Measurements from ENCODE around the gene CD300C. TPM values are rescaled to one million over a fixed set of nuclear protein-coding genes. Genes with fewer than 3 reads are reported as not detected.
"Not testable (repeated sequence)": the region's sequence is repeated elsewhere in the genome, so short reads cannot be mapped to it uniquely, and the experiment has no call there.

The CD300C gene
- total RNA-seq, 1 donor: 0.54 TPM

- no peak for DNase-seq (ENCODE audit: low read depth in 2 of 3, low spot score in 2 of 3)
These were observed 29.2 kb downstream of the CD300C start for GRCh38 chr17:74516561-74517328.

- DNase-seq (ENCODE audit: low read depth in 2 of 3, low spot score in 2 of 3): no peak
These were observed 30.0 kb downstream of the CD300C start for GRCh38 chr17:74515941-74516340.

GRCh38 chr17:74514632-74515334 is 31.1 kb downstream of the CD300C start:
- DNase-seq (ENCODE audit: low read depth in 2 of 3, low spot score in 2 of 3): no peak

GRCh38 chr17:74513987-74514631 is 31.8 kb downstream of the CD300C start:
- DNase-seq (ENCODE audit: low read depth in 2 of 3, low spot score in 2 of 3): peak; percentile 32 to 97 (median 88)

GRCh38 chr17:74512624-74513091 is 33.3 kb downstream of the CD300C start:
- peak in 2 of 3 donors; percentile 78 to 86 for DNase-seq (ENCODE audit: low read depth in 2 of 3, low spot score in 2 of 3)

- no peak for DNase-seq (ENCODE audit: low read depth in 2 of 3, low spot score in 2 of 3)
These were observed 33.9 kb downstream of the CD300C start for GRCh38 chr17:74512036-74512435.

GRCh38 chr17:74508156-74508555 is 37.8 kb downstream of the CD300C start:
- no peak for DNase-seq (ENCODE audit: low read depth in 2 of 3, low spot score in 2 of 3)

- DNase-seq (ENCODE audit: low read depth in 2 of 3, low spot score in 2 of 3): not testable (repeated sequence)
These were observed 42.0 kb downstream of the CD300C start for GRCh38 chr17:74503949-74504348.

- no peak for DNase-seq (ENCODE audit: low read depth in 2 of 3, low spot score in 2 of 3)
These were observed 43.1 kb downstream of the CD300C start for GRCh38 chr17:74502861-74503260.

GRCh38 chr17:74499992-74500391 is 45.9 kb downstream of the CD300C start:
- DNase-seq (ENCODE audit: low read depth in 2 of 3, low spot score in 2 of 3): no peak

- no peak for DNase-seq (ENCODE audit: low read depth in 2 of 3, low spot score in 2 of 3)
These were observed 48.4 kb downstream of the CD300C start for GRCh38 chr17:74497471-74497870.

GRCh38 chr17:74493331-74493833 is 52.5 kb downstream of the CD300C start:
- peak; percentile 47 to 77 (median 65) for DNase-seq (ENCODE audit: low read depth in 2 of 3, low spot score in 2 of 3)

- no peak for DNase-seq (ENCODE audit: low read depth in 2 of 3, low spot score in 2 of 3)
These were observed 54.3 kb downstream of the CD300C start for GRCh38 chr17:74491626-74492025.

Other genes with a start within 250 kb of the CD300C start
- under 0.01 TPM for gene KIF19, start 219.9 kb downstream of the CD300C start, total RNA-seq
- under 0.01 TPM for gene BTBD17, start 184.2 kb downstream of the CD300C start, total RNA-seq
- gene GPR142, start 178.6 kb downstream of the CD300C start, total RNA-seq: 1.3 TPM
- 3.8 TPM for gene GPRC5C, start 114.0 kb downstream of the CD300C start, total RNA-seq
- 52.0 TPM for gene CD300A, start 79.5 kb downstream of the CD300C start, total RNA-seq
- 0.81 TPM for gene CD300LB, start 14.6 kb downstream of the CD300C start, total RNA-seq
- 0.27 TPM for gene CD300H, start 21.4 kb upstream of the CD300C start, total RNA-seq
- not detected for gene CD300LD, start 46.2 kb upstream of the CD300C start, total RNA-seq
- gene CD300E, start 77.6 kb upstream of the CD300C start, total RNA-seq: 0.54 TPM
- 25.3 TPM for gene CD300LF, start 166.8 kb upstream of the CD300C start, total RNA-seq
- gene RAB37, start 191.1 kb upstream of the CD300C start, total RNA-seq: 79.7 TPM
- gene NHERF1, start 202.5 kb upstream of the CD300C start, total RNA-seq: 74.6 TPM
- 37.4 TPM for gene NAT9, start 230.2 kb upstream of the CD300C start, total RNA-seq